Measurements from ENCODE around the gene HS6ST2. TPM values are rescaled to one million over a fixed set of nuclear protein-coding genes. Genes with fewer than 3 reads are reported as not detected.

The HS6ST2 gene
- total and polyA plus RNA-seq, 9 of the 15 experiments (the other 6 are each of a cell fraction or from before 2014, with no cell fraction given): not detected

DNA sequence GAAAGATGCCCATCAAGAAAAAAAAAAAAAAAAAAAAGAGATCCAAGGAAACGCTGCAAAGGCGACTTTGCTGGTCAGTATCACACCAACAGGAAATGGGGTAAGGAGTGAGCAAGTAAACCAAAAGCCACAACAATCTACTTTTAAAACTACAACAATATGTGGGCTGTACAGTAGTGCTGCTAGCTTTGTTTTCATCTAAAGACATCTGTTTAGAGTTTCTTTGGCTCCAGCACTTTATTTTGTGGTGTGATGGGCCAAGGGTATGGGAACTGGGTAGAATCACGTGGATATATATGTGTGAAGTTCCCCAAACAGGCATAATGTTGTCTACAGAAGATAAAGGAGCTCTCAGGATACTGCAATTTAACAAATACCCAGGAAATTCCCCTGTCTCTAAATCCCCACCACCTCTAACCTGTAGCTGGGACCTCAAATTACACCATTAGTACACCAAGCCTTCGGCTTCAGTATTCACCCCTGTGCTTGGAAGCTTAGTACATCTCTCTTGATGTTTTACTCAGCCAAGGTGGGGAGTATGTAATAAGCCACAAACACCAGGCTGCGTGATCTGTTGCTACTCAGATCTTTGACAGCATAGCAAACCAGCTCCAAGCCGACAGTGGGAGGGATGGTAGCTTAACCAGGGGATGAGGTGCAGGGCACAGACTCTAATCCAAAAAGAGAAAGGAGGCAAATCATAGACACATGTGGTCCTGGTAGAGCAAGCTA, 207.9 kb downstream of the HS6ST2 start:
- H3K9me1 ChIP-seq (ENCODE audit: control insufficient read depth, insufficient read depth, low read length): no peaks in the 10 kb centered on the region
- no peak overlapping the region for H3K27ac ChIP-seq (ENCODE audit: extremely low read depth, low read depth, low read length)
- no peak overlapping the region for H3K4me3 ChIP-seq
- no TSS peak for BruUV-seq (replicated peaks)
- WGBS (ENCODE audit: insufficient coverage, low coverage, missing lambda C conversion rate): 0% methylated on average over 5 of the region's 6 CpGs
- H2AFZ ChIP-seq (ENCODE audit: low read depth, low read length): no peak overlapping the region
- no peaks in the 10 kb centered on the region for H3K79me2 ChIP-seq (ENCODE audit: control insufficient read depth, insufficient read depth, low read length)
- H3K4me2 ChIP-seq (ENCODE audit: insufficient read depth, low read length): no peak overlapping the region
- H3K36me3 ChIP-seq (ENCODE audit: control insufficient read depth, insufficient read depth, low read length): no peaks in the 10 kb centered on the region
- no peaks in the 10 kb centered on the region for H4K20me1 ChIP-seq (replicated peaks; ENCODE audit: control insufficient read depth, insufficient read depth, low read length)
- POLR2A ChIA-PET: interaction anchor here (0.6 to 0.9 kb wide), 2 partner anchors 13 to 41 kb away, joined by 3 read pairs; no protein-coding TSS in a partner anchor
- no peaks in the 10 kb centered on the region for H3K4me1 ChIP-seq (replicated peaks in 1 of 2; ENCODE audit: control insufficient read depth in 2 of 2, insufficient read depth in 2 of 2, low read length in 2 of 2)
- FAIRE-seq (no peak), ATAC-seq (no peak), DNase-seq (ENCODE audit: extremely low read depth in 1 of 4, low spot score in 3 of 4) (no peak)
- H3K9me3 ChIP-seq (replicated peaks; ENCODE audit: control insufficient read depth, insufficient read depth, low read depth, low read length): no peaks in the 10 kb centered on the region
- in situ Hi-C loops (cut with MboI): no loop called here
- H3K9ac ChIP-seq (ENCODE audit: insufficient read depth in 1 of 2, low read depth in 2 of 2, low read length in 2 of 2): no peak overlapping the region
- CTCF ChIA-PET (ENCODE audit: low intra/inter-chr PET ratio): no interaction called here
- no peaks in the 10 kb centered on the region for H3K27me3 ChIP-seq (ENCODE audit: control insufficient read depth in 2 of 2, insufficient read depth in 2 of 2, low read length in 2 of 2)
- TF ChIP-seq, protein P1, sequence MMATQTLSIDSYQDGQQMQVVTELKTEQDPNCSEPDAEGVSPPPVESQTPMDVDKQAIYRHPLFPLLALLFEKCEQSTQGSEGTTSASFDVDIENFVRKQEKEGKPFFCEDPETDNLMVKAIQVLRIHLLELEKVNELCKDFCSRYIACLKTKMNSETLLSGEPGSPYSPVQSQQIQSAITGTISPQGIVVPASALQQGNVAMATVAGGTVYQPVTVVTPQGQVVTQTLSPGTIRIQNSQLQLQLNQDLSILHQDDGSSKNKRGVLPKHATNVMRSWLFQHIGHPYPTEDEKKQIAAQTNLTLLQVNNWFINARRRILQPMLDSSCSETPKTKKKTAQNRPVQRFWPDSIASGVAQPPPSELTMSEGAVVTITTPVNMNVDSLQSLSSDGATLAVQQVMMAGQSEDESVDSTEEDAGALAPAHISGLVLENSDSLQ (IDR thresholded peaks at IDR 0.05): no peak
- TF ChIP-seq, protein P2, sequence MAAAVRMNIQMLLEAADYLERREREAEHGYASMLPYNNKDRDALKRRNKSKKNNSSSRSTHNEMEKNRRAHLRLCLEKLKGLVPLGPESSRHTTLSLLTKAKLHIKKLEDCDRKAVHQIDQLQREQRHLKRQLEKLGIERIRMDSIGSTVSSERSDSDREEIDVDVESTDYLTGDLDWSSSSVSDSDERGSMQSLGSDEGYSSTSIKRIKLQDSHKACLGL (CRISPR knock-in tag; IDR thresholded peaks at IDR 0.05; ENCODE audit: borderline replicate concordance, poor library complexity, severe bottlenecking): no peak
- TF ChIP-seq SIX5 (IDR thresholded peaks at IDR 0.05; ENCODE audit: borderline replicate concordance in 1 of 2, insufficient read depth in 1 of 2, low read depth in 1 of 2, low read length in 2 of 2) (no peak), HNRNPH1 (optimal IDR thresholded peaks at IDR 0.05; ENCODE audit: low read depth, low read length) (no peak), ZNF146 (CRISPR knock-in tag; IDR thresholded peaks at IDR 0.05; ENCODE audit: unreplicated experiment) (no peak), SMAD4 (CRISPR knock-in tag; conservative IDR thresholded peaks at IDR 0.05) (no peak), TCF7 (IDR thresholded peaks at IDR 0.05; ENCODE audit: borderline replicate concordance) (no peak), ZNF551 (CRISPR knock-in tag; IDR thresholded peaks at IDR 0.05) (no peak), PPARD (CRISPR knock-in tag; IDR thresholded peaks at IDR 0.05) (no peak), NBN (IDR thresholded peaks at IDR 0.05; ENCODE audit: low read depth) (no peak), ZNF121 (CRISPR knock-in tag; conservative IDR thresholded peaks at IDR 0.05) (no peak), YBX1 (IDR thresholded peaks at IDR 0.05) (no peak), RBFOX2 (IDR thresholded peaks at IDR 0.05; ENCODE audit: low read depth, low read length) (no peak), MXI1 (IDR thresholded peaks at IDR 0.05; ENCODE audit: low read depth, low read length) (no peak), ADNP (tag; IDR thresholded peaks at IDR 0.05) (no peak), BCL6 (CRISPR knock-in tag; IDR thresholded peaks at IDR 0.05) (no peak), ZNF24 (IDR thresholded peaks at IDR 0.05) (no peak), FOXK1 (CRISPR knock-in tag; IDR thresholded peaks at IDR 0.05; ENCODE audit: borderline replicate concordance) (no peak), ZKSCAN3 (CRISPR knock-in tag; IDR thresholded peaks at IDR 0.05) (no peak)
- intact Hi-C loops (cut with micrococcal nuclease): no loop called here

Data from K562 (cell line).